Mesendoderm (in vitro differentiated cells): ENCODE data around the gene SPAG6.
A peak's percentile ranks its signal among the peaks of the same experiment; 100 is the strongest.

Experiments used
- DNase-seq: peaks from one replicate; pipeline ENCODE4 v3.0.0; 2013
- H2AK5ac ChIP-seq: 2 replicates; pipeline ENCODE4 v1.6.1; 2013; ENCODE audit warnings: low read length, inconsistent platforms
- H2BK120ac ChIP-seq: 2 replicates; pipeline ENCODE4 v1.6.1; 2013; ENCODE audit warnings: low read depth, mild to moderate bottlenecking, low read length, moderate library complexity, mixed read lengths
- H2BK15ac ChIP-seq: replicated peaks from 2 replicates; pipeline ENCODE4 v1.6.1; 2013; ENCODE audit warnings: low read depth, mild to moderate bottlenecking, moderate library complexity
- H2BK5ac ChIP-seq: 2 replicates; pipeline ENCODE4 v1.6.1; 2013; ENCODE audit warnings: low read length, inconsistent platforms
- H3K18ac ChIP-seq: 2 replicates; pipeline ENCODE4 v1.6.1; 2013; ENCODE audit warnings: mild to moderate bottlenecking, low read length, mixed read lengths
- H3K23ac ChIP-seq: one replicate; pipeline ENCODE4 v1.6.1; 2013; ENCODE audit warnings: low read length
- H3K27ac ChIP-seq: 2 replicates; pipeline ENCODE4 v1.5.1; 2013; ENCODE audit warnings: low read depth, mild to moderate bottlenecking, inconsistent platforms, low read length, moderate library complexity
- H3K27me3 ChIP-seq: 2 replicates; pipeline ENCODE4 v1.6.1; 2013; ENCODE audit warnings: low read length, control low read depth, mild to moderate bottlenecking, inconsistent platforms; ENCODE audit not compliant: insufficient read depth, poor library complexity
- H3K36me3 ChIP-seq: 2 replicates; pipeline ENCODE4 v1.6.1; 2013; ENCODE audit warnings: low read length, inconsistent platforms; ENCODE audit not compliant: control insufficient read depth, insufficient read depth
- H3K4ac ChIP-seq: one replicate; pipeline ENCODE4 v1.6.1; 2013; ENCODE audit warnings: low read depth, mild to moderate bottlenecking, low read length, moderate library complexity
- H3K4me1 ChIP-seq: 2 replicates; pipeline ENCODE4 v1.6.1; 2013; ENCODE audit warnings: low read depth, low read length, inconsistent platforms; ENCODE audit not compliant: control insufficient read depth
- H3K4me2 ChIP-seq: 2 replicates; pipeline ENCODE4 v1.6.1; 2013; ENCODE audit warnings: low read length
- H3K4me3 ChIP-seq: 2 replicates; pipeline ENCODE4 v1.5.1; 2013; ENCODE audit warnings: mild to moderate bottlenecking, low read length
- H3K56ac ChIP-seq: one replicate; pipeline ENCODE4 v1.6.1; 2013; ENCODE audit warnings: low read length
- H3K79me1 ChIP-seq: 2 replicates; pipeline ENCODE4 v1.6.1; 2013; ENCODE audit warnings: low read length, inconsistent platforms
- H3K79me2 ChIP-seq: 2 replicates; pipeline ENCODE4 v1.6.1; 2013; ENCODE audit warnings: mild to moderate bottlenecking, low read length; ENCODE audit not compliant: control insufficient read depth, insufficient read depth
- H3K9ac ChIP-seq: 2 replicates; pipeline ENCODE4 v1.6.1; 2013; ENCODE audit warnings: low read length, inconsistent platforms
- H4K5ac ChIP-seq: one replicate; pipeline ENCODE4 v1.6.1; 2013; ENCODE audit warnings: low read length
- H4K8ac ChIP-seq: one replicate; pipeline ENCODE4 v1.6.1; 2013; ENCODE audit warnings: low read depth, mild to moderate bottlenecking, control low read depth, low read length, moderate library complexity
- WGBS: extraction: QIAGEN DNeasy Blood & Tissue Kit; methylation state at CpG from one replicate; pipeline ENCODE4 v1.1.7; 2013; ENCODE audit warnings: low lambda C conversion rate, missing lambda C conversion rate; ENCODE audit not compliant: insufficient coverage; ENCODE audit errors: extremely low coverage; 5-methylcytosine and 5-hydroxymethylcytosine counted together

The SPAG6 gene

DNA sequence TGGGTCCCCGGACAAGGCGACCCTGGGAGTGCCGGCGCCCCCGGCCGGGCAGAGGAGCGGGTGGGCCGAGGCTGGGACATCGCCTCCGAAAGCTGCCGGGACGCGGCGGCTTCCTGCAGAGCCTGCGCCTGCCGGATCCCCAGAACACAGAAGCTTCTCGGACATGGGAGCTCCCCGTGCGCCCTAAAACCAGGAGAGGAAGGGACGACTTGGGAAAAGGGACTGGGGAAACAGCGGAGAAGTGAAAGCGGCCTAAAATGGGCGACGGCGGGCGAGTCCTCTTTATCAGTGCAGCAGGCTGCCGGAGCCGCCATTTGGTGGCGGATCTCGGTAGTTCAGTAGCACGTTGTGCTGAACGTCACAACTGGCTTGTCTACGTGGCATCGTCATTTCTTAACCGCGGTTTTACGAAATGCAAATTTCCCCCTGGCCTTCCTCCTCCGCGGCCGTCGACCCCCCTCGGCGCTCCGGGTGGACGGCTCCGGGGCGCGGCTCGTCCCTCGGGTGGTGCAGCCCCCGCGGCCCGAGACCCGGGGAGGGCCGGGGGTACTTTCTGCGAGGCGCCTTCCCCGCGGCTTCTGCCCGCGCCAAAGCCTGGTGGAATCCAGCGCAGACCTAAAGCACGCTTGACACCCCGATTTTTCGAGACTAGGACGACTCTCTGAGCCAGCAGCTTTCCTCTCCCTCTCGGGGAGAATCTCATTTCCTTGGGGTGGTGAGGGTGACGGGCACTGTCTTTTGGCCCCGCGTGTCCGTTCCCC is 9.9 kb upstream of the SPAG6 start:
- no peaks in the 10 kb centered on the region for H3K79me1 ChIP-seq
- H4K5ac ChIP-seq = no peak overlapping the region
- H3K56ac ChIP-seq = peak overlapping the region; percentile 81
- H3K18ac ChIP-seq = no peak overlapping the region
- H2BK15ac ChIP-seq = no peak overlapping the region
- no peak overlapping the region for H2BK120ac ChIP-seq
- peak overlapping the region; percentile 53 for H3K9ac ChIP-seq
- no peaks in the 10 kb centered on the region for H3K36me3 ChIP-seq
- WGBS = no CpG with 5 or more reads among the region's 71 CpGs
- peak overlapping the region; percentile 41 for H3K4me2 ChIP-seq
- DNase-seq = peak; percentile 82
- no peaks in the 10 kb centered on the region for H3K79me2 ChIP-seq
- peaks cover 1% of the 10 kb centered on the region for H3K4me1 ChIP-seq
- H2AK5ac ChIP-seq = no peak overlapping the region
- H3K27ac ChIP-seq = no peak overlapping the region
- peak overlapping the region; percentile 7 for H3K23ac ChIP-seq
- no peak overlapping the region for H4K8ac ChIP-seq
- H3K4me3 ChIP-seq = no peak overlapping the region
- no peak overlapping the region for H2BK5ac ChIP-seq
- peak overlapping the region; percentile 82 for H3K4ac ChIP-seq
- H3K27me3 ChIP-seq = peaks cover 54% of the 10 kb centered on the region

DNA sequence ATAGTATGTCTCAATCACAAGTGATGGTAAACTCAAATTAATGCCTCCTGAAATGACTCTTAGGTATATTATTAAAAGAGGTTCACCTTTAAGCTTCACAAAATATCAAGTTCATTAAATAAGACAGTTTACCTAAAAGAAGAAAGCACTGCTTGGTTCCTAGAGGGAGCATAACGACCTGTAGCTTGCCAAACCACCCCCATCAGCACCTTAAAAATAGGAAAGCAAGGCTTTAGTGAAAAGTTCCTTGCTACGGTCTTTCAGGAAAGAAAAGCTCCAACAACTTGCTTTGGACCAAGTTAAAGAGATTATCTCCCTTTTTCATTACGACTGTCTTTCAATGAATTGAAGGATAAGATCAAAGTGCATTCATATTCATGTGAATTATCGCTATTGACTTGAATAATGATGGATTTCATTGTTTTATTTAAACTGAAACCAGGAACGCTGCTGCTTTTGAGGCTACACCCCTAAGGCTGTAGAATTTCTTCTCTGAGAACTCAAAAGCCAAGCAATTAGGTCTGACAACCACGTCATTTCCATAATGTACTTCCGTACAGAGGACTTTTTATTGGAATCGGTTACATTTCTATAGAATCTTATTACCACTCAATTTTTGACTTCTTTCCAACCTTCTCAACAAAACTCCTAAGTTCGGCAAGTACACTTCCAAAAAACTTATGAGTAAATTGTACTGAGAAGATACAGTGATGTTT is 7.0 kb upstream of the SPAG6 start:
- Histone ChIP-seq H3K79me1 (no peaks in the 10 kb centered on the region), H3K4me1 (peaks cover 1% of the 10 kb centered on the region), H3K23ac (no peak overlapping the region), H3K56ac (no peak overlapping the region), H3K4me2 (no peak overlapping the region), H2BK5ac (no peak overlapping the region), H3K4me3 (no peak overlapping the region), H3K36me3 (no peaks in the 10 kb centered on the region), H3K9ac (no peak overlapping the region), H3K4ac (no peak overlapping the region), H3K18ac (no peak overlapping the region), H2AK5ac (no peak overlapping the region), H3K27me3 (peaks cover 57% of the 10 kb centered on the region), H2BK15ac (no peak overlapping the region), H2BK120ac (no peak overlapping the region), H3K79me2 (no peaks in the 10 kb centered on the region), H3K27ac (no peak overlapping the region), H4K5ac (no peak overlapping the region), H4K8ac (no peak overlapping the region)
- no peak for DNase-seq
- no CpG with 5 or more reads among the region's 9 CpGs for WGBS

DNA sequence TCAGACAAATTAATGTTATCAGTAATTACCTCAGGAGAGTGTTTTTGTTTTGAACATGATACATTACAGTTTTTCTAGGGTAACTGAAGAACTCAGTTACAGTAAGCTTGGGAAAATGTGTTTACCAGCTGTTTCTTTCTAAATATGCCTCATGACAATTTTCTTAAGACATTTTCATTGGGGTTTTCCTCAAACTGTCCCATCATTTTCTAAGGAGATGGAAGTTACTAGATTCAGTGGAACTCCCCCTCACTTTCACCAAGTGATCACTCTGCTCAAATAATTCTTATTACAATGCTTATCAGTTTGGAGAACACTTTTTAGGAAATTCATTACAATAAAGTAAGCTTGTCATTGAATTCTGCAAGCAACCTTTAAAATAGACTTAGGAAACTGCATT is 6.4 kb upstream of the SPAG6 start:
- Histone ChIP-seq H3K4ac (no peak overlapping the region), H2BK120ac (no peak overlapping the region), H3K23ac (no peak overlapping the region), H3K9ac (no peak overlapping the region), H2BK15ac (no peak overlapping the region), H3K4me1 (no peaks in the 10 kb centered on the region), H3K56ac (no peak overlapping the region), H3K79me1 (no peaks in the 10 kb centered on the region), H4K5ac (no peak overlapping the region), H2AK5ac (no peak overlapping the region), H3K27ac (no peak overlapping the region), H3K4me2 (no peak overlapping the region), H2BK5ac (no peak overlapping the region), H4K8ac (no peak overlapping the region), H3K27me3 (peaks cover 52% of the 10 kb centered on the region), H3K18ac (no peak overlapping the region), H3K79me2 (no peaks in the 10 kb centered on the region), H3K36me3 (no peaks in the 10 kb centered on the region), H3K4me3 (no peak overlapping the region)
- no peak for DNase-seq

- no peak overlapping the region for H3K27ac ChIP-seq
- no CpG with 5 or more reads among the region's 13 CpGs for WGBS
- no peak overlapping the region for H2BK5ac ChIP-seq
Measured at GRCh38 chr10:22339761-22340328, 5.5 kb upstream of the SPAG6 start.

GRCh38 chr10:22340329-22341189 is 4.7 kb upstream of the SPAG6 start:
- no peak overlapping the region for H2AK5ac ChIP-seq

More at GRCh38 chr10:22339761-22340328, 5.5 kb upstream of the SPAG6 start:
- Histone ChIP-seq H4K8ac (no peak overlapping the region), H2BK120ac (no peak overlapping the region), H2AK5ac (no peak overlapping the region), H2BK15ac (no peak overlapping the region), H3K23ac (no peak overlapping the region), H3K4ac (no peak overlapping the region), H3K27me3 (peaks cover 53% of the 10 kb centered on the region), H3K4me2 (peak overlapping the region; percentile 58), H3K4me3 (no peak overlapping the region), H4K5ac (no peak overlapping the region), H3K36me3 (no peaks in the 10 kb centered on the region), H3K18ac (no peak overlapping the region), H3K4me1 (no peaks in the 10 kb centered on the region), H3K79me1 (no peaks in the 10 kb centered on the region), H3K56ac (no peak overlapping the region), H3K9ac (no peak overlapping the region), H3K79me2 (no peaks in the 10 kb centered on the region)
- no peak for DNase-seq

More at GRCh38 chr10:22340329-22341189, 4.7 kb upstream of the SPAG6 start:
- no peaks in the 10 kb centered on the region for H3K79me2 ChIP-seq
- no peaks in the 10 kb centered on the region for H3K4me1 ChIP-seq
- H3K9ac ChIP-seq = peak overlapping the region; percentile 64
- peak; percentile 67 for DNase-seq
- peaks cover 53% of the 10 kb centered on the region for H3K27me3 ChIP-seq
- H2BK15ac ChIP-seq = no peak overlapping the region
- H3K4me2 ChIP-seq = peak overlapping the region; percentile 58
- H3K4ac ChIP-seq = no peak overlapping the region
- no peak overlapping the region for H4K5ac ChIP-seq
- H3K18ac ChIP-seq = peak overlapping the region; percentile 16
- no peak overlapping the region for H4K8ac ChIP-seq
- no CpG with 5 or more reads among the region's 98 CpGs for WGBS
- no peak overlapping the region for H3K23ac ChIP-seq
- peak overlapping the region; percentile 35 for H3K4me3 ChIP-seq
- H2BK5ac ChIP-seq = no peak overlapping the region
- no peaks in the 10 kb centered on the region for H3K36me3 ChIP-seq
- H2BK120ac ChIP-seq = no peak overlapping the region
- H3K56ac ChIP-seq = peak overlapping the region; percentile 77
- no peak overlapping the region for H3K27ac ChIP-seq
- no peaks in the 10 kb centered on the region for H3K79me1 ChIP-seq
